AG10803 (cell line): ENCODE data around the gene OR5H14.

Source experiments
- DNase-seq: peaks from one replicate; pipeline ENCODE4 v3.0.0; 2010; ENCODE audit warnings: low read depth
- H3K4me3 ChIP-seq: 2 replicates; pipeline ENCODE4 v1.5.1; 2011; ENCODE audit warnings: mild to moderate bottlenecking, low read length, control low read depth
- TF ChIP-seq, protein P1 (sequence below): conservative IDR thresholded peaks from 2 replicates; pipeline ENCODE4 v1.5.1; 2011; ENCODE audit warnings: mild to moderate bottlenecking, low read length, control low read depth, inconsistent platforms

Gene OR5H14

DNA sequence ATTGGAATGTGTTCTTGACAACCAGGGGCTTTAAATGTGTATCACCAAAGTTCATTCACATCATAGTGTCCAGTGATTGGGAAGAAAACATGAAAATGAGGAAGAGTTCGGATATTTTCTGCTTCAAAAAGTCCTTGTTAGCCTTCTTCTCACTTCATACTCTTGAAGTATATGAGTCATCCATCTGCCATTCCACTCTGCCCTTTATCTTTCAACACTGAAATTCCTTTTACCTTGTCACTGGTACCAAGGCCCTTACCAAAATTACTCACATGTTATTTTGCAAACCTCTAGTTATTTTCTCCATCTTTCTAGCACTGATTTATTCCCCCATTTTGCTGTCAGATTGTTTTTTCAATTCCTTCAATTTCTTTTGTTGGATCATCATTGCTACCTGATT lies 51.7 kb downstream of the OR5H14 start:
- TF ChIP-seq, protein P1, sequence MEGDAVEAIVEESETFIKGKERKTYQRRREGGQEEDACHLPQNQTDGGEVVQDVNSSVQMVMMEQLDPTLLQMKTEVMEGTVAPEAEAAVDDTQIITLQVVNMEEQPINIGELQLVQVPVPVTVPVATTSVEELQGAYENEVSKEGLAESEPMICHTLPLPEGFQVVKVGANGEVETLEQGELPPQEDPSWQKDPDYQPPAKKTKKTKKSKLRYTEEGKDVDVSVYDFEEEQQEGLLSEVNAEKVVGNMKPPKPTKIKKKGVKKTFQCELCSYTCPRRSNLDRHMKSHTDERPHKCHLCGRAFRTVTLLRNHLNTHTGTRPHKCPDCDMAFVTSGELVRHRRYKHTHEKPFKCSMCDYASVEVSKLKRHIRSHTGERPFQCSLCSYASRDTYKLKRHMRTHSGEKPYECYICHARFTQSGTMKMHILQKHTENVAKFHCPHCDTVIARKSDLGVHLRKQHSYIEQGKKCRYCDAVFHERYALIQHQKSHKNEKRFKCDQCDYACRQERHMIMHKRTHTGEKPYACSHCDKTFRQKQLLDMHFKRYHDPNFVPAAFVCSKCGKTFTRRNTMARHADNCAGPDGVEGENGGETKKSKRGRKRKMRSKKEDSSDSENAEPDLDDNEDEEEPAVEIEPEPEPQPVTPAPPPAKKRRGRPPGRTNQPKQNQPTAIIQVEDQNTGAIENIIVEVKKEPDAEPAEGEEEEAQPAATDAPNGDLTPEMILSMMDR, result no peak
- H3K4me3 ChIP-seq, result no peak overlapping the region
- no peak for DNase-seq
